ENCODE results near the gene COX4I2.

Gene COX4I2

GRCh38 chr20:31693987-31694661 lies 56.4 kb downstream of the COX4I2 start:
- no peak for DNase-seq (ENCODE audit: low read depth in 2 of 2)
